SH-SY5Y (cell line): ENCODE results near the gene MAP3K4.

Experiments used
- GATA2 ChIP-seq: IDR thresholded peaks from 2 replicates; pipeline ENCODE4 v1.6.1; 2011; ENCODE audit warnings: mild to moderate bottlenecking, low read depth, low read length
- GATA3 ChIP-seq: IDR thresholded peaks from 2 replicates; pipeline ENCODE4 v1.6.1; 2011; ENCODE audit warnings: low read depth, mild to moderate bottlenecking, low read length, moderate library complexity

- no peak for TF ChIP-seq GATA3
- TF ChIP-seq GATA2 = no peak
Measured at GRCh38 chr6:160971171-160971570, 20.4 kb upstream of the MAP3K4 start.
